Tibial artery (tissue), 4 donors: Measurements from ENCODE around the gene CTF1.

Experiments
- DNase-seq, 2 donors: peaks; one replicate each; pipeline ENCODE4 v3.0.0-alpha.2; 2019
- H3K27ac ChIP-seq, 2 donors: fragments of 200-600 bp; sonication (generic) in 1 of 2; 1 replicate in 1 of 2; 2 replicates in 1 of 2; pipeline ENCODE4 v1.5.1; 2018 to 2019; ENCODE audit warnings: mild to moderate bottlenecking in 1 of 2
- H3K27me3 ChIP-seq, 2 donors: fragments of 200-600 bp; sonication (generic) in 1 of 2; one replicate each; pipeline versions ENCODE4 v1.5.1 to v1.6.0; 2016 to 2019
- H3K36me3 ChIP-seq, 3 donors: fragments of 200-600 bp; sonication (generic) in 2 of 3; one replicate each; pipeline ENCODE4 v1.5.1; 2016 to 2019; ENCODE audit warnings: mild to moderate bottlenecking in 2 of 3
- H3K4me1 ChIP-seq, 4 donors: fragments of 200-600 bp; sonication (generic) in 2 of 4; 1 replicate in 3 of 4; 2 replicates in 1 of 4; pipeline ENCODE4 v1.5.1; 2016 to 2019
- H3K4me3 ChIP-seq, 2 donors: fragments of 200-600 bp; sonication (generic) in 1 of 2; 1 replicate in 1 of 2; 2 replicates in 1 of 2; pipeline ENCODE4 v1.5.1; 2018 to 2019; ENCODE audit warnings: mild to moderate bottlenecking in 2 of 2
- H3K9me3 ChIP-seq, 3 donors: fragments of 200-600 bp; sonication (generic) in 1 of 3; one replicate each; pipeline ENCODE4 v1.5.1; 2016 to 2019
- CTCF ChIP-seq, 2 experiments: fragments of 200-600 bp in 1 of 2; fragments of 450-650 bp in 1 of 2; IDR thresholded peaks; one replicate each; pipeline ENCODE4 v1.5.1; 2017 to 2019; ENCODE audit warnings: antibody characterized with exemption in 2 of 2, mild to moderate bottlenecking in 1 of 2, moderate library complexity in 1 of 2
- intact Hi-C: fragments of 100-400 bp; cut with DNase I; formaldehyde crosslinking; loops from one replicate; pipeline ENCODE4 v1.15.0; 2023; ENCODE audit warnings: low total_unique reads

Gene CTF1

GRCh38 chr16:30896261-30896888 is at the start of gene CTF1:
CTF1 (plus strand) TSS chr16:30896614; CDS start chr16:30896644, 30 bp downstream.
- H3K4me1 ChIP-seq: peaks cover 0 to 45% (median 40%) of the 10 kb centered on the region in 4 donors
- H3K36me3 ChIP-seq: peaks cover 0 to 15% (median 7%) of the 10 kb centered on the region in 3 donors
- H3K27me3 ChIP-seq: no peaks in the 10 kb centered on the region
- H3K27ac ChIP-seq: peak within 1 kb of the TSS; percentile 98 to 100
- no peak for TF ChIP-seq CTCF (IDR thresholded peaks at IDR 0.05)
- H3K9me3 ChIP-seq: no peaks in the 10 kb centered on the region
- peak within 1 kb of the TSS; percentile 72 to 75 for H3K4me3 ChIP-seq
- intact Hi-C loops: no loop called here
- peak; percentile 79 to 91 for DNase-seq

- Histone ChIP-seq H3K4me3 (no peak overlapping the region), H3K9me3 (no peaks in the 10 kb centered on the region), H3K27ac (no peak overlapping the region), H3K27me3 (no peaks in the 10 kb centered on the region), H3K36me3 (no peaks in the 10 kb centered on the region), H3K4me1 (peaks cover 0 to 10% (median 8%) of the 10 kb centered on the region in 4 donors)
- TF ChIP-seq CTCF (IDR thresholded peaks at IDR 0.05): no peak
- intact Hi-C loops: no loop called here
- DNase-seq: no peak
Observed at GRCh38 chr16:30846649-30847402, 49.6 kb upstream of the CTF1 start.

- no peaks in the 10 kb centered on the region for H3K27me3 ChIP-seq
- no peak for TF ChIP-seq CTCF (IDR thresholded peaks at IDR 0.05)
- H3K9me3 ChIP-seq: no peaks in the 10 kb centered on the region
- no peak for DNase-seq
- H3K27ac ChIP-seq: no peak overlapping the region
- H3K36me3 ChIP-seq: peaks cover 0 to 14% (median 6%) of the 10 kb centered on the region in 3 donors
- intact Hi-C loops: no loop called here
- no peak overlapping the region for H3K4me3 ChIP-seq
- H3K4me1 ChIP-seq: peaks cover 0 to 5% (median 3%) of the 10 kb centered on the region in 4 donors
Observed at GRCh38 chr16:30850246-30850645, 46.2 kb upstream of the CTF1 start.

GRCh38 chr16:30853758-30854157 is 42.7 kb upstream of the CTF1 start:
- intact Hi-C loops: no loop called here
- no peak for TF ChIP-seq CTCF (IDR thresholded peaks at IDR 0.05)
- no peak overlapping the region for H3K4me3 ChIP-seq
- H3K36me3 ChIP-seq: peaks cover 0 to 19% (median 10%) of the 10 kb centered on the region in 3 donors
- no peaks in the 10 kb centered on the region for H3K4me1 ChIP-seq
- H3K27me3 ChIP-seq: no peaks in the 10 kb centered on the region
- no peak for DNase-seq
- no peaks in the 10 kb centered on the region for H3K9me3 ChIP-seq
- H3K27ac ChIP-seq: no peak overlapping the region

- no peak for TF ChIP-seq CTCF (IDR thresholded peaks at IDR 0.05)
- Histone ChIP-seq H3K27me3 (no peaks in the 10 kb centered on the region), H3K9me3 (no peaks in the 10 kb centered on the region), H3K4me1 (no peaks in the 10 kb centered on the region), H3K4me3 (no peak overlapping the region), H3K36me3 (peaks cover 0 to 19% (median 10%) of the 10 kb centered on the region in 3 donors), H3K27ac (no peak overlapping the region)
- DNase-seq: no peak
- intact Hi-C loops: no loop called here
Observed at GRCh38 chr16:30858111-30858495, 38.3 kb upstream of the CTF1 start.
